ENCODE measurements around the gene PHYHD1. TPM values are rescaled to one million over a fixed set of nuclear protein-coding genes. Genes with fewer than 3 reads are reported as not detected.
"Not testable (repeated sequence)": the region's sequence is repeated elsewhere in the genome, so short reads cannot be mapped to it uniquely, and the experiment has no call there.

Gene PHYHD1
- polyA plus RNA-seq, 1 donor (not counting 4 experiments of a cell fraction or from before 2014, with no cell fraction given) = 4.7 TPM

GRCh38 chr9:128940946-128941755 lies 20.4 kb downstream of the PHYHD1 start:
- FAIRE-seq (no peak), DNase-seq (ENCODE audit: low read depth, low spot score) (no peak)
- dilution Hi-C loops (cut with MboI; ENCODE audit: extremely low pct_ligation_motif_present, low sequenced_read_pairs) = no loop called here
- Histone ChIP-seq H3K9me1 (ENCODE audit: control insufficient read depth, extremely low read depth, insufficient read depth, low read length) (no peaks in the 10 kb centered on the region), H3K27me3 (ENCODE audit: control insufficient read depth, extremely low read depth, insufficient read depth, low read length) (no peaks in the 10 kb centered on the region), H3K9ac (ENCODE audit: control insufficient read depth, extremely low read depth, insufficient read depth, low read length) (no peak overlapping the region), H3K4me3 (ENCODE audit: control insufficient read depth in 2 of 3, extremely low read depth in 1 of 3, insufficient read depth in 2 of 3, low read depth in 1 of 3, low read length in 3 of 3) (no peak overlapping the region), H4K20me1 (ENCODE audit: control insufficient read depth, extremely low read depth, insufficient read depth, low read length) (no peaks in the 10 kb centered on the region), H3K79me2 (ENCODE audit: control insufficient read depth, insufficient read depth, low read length) (peaks cover 8% of the 10 kb centered on the region), H3K9me3 (ENCODE audit: control insufficient read depth, low read depth, low read length) (no peaks in the 10 kb centered on the region), H3K27ac (ENCODE audit: control insufficient read depth, insufficient read depth, low read length) (no peak overlapping the region), H3K4me2 (ENCODE audit: control insufficient read depth, extremely low read depth, insufficient read depth, low read depth, low read length) (no peak overlapping the region), H2AFZ (ENCODE audit: control insufficient read depth, low read length) (no peak overlapping the region), H3K36me3 (ENCODE audit: control insufficient read depth in 2 of 2, extremely low read depth in 1 of 2, insufficient read depth in 2 of 2, low read length in 2 of 2) (peaks cover 2 to 4% of the 10 kb centered on the region in 2 experiments), H3K4me1 (ENCODE audit: control insufficient read depth, extremely low read depth, insufficient read depth, low read length) (peaks cover 8% of the 10 kb centered on the region)
- TF ChIP-seq EZH2 (IDR thresholded peaks at IDR 0.05; ENCODE audit: low read length) (no peak), CTCF (optimal IDR thresholded peaks at IDR 0.05 in 1 of 3, IDR thresholded peaks at IDR 0.05 in 1 of 3, conservative IDR thresholded peaks at IDR 0.05 in 1 of 3; ENCODE audit: extremely low read depth in 1 of 3, insufficient read depth in 2 of 3, low read length in 3 of 3) (no peak)

- no peak for DNase-seq (ENCODE audit: low read depth, low spot score)
- no peaks in the 10 kb centered on the region for H3K9me3 ChIP-seq (ENCODE audit: control insufficient read depth, low read depth, low read length)
- H4K20me1 ChIP-seq (ENCODE audit: control insufficient read depth, extremely low read depth, insufficient read depth, low read length) = no peaks in the 10 kb centered on the region
- H3K9me1 ChIP-seq (ENCODE audit: control insufficient read depth, extremely low read depth, insufficient read depth, low read length) = no peaks in the 10 kb centered on the region
- H3K4me2 ChIP-seq (ENCODE audit: control insufficient read depth, extremely low read depth, insufficient read depth, low read depth, low read length) = no peak overlapping the region
- no peaks in the 10 kb centered on the region for H3K27me3 ChIP-seq (ENCODE audit: control insufficient read depth, extremely low read depth, insufficient read depth, low read length)
- no peak for TF ChIP-seq EZH2 (IDR thresholded peaks at IDR 0.05; ENCODE audit: low read length)
- TF ChIP-seq CTCF (optimal IDR thresholded peaks at IDR 0.05 in 1 of 3, IDR thresholded peaks at IDR 0.05 in 1 of 3, conservative IDR thresholded peaks at IDR 0.05 in 1 of 3; ENCODE audit: extremely low read depth in 1 of 3, insufficient read depth in 2 of 3, low read length in 3 of 3) = no peak
- H3K4me1 ChIP-seq (ENCODE audit: control insufficient read depth, extremely low read depth, insufficient read depth, low read length) = peaks cover 9% of the 10 kb centered on the region
- no peak overlapping the region for H3K9ac ChIP-seq (ENCODE audit: control insufficient read depth, extremely low read depth, insufficient read depth, low read length)
- H3K36me3 ChIP-seq (ENCODE audit: control insufficient read depth in 2 of 2, extremely low read depth in 1 of 2, insufficient read depth in 2 of 2, low read length in 2 of 2) = peaks cover 2 to 5% of the 10 kb centered on the region in 2 experiments
- H3K4me3 ChIP-seq (ENCODE audit: control insufficient read depth in 2 of 3, extremely low read depth in 1 of 3, insufficient read depth in 2 of 3, low read depth in 1 of 3, low read length in 3 of 3) = no peak overlapping the region
- peaks cover 25% of the 10 kb centered on the region for H3K79me2 ChIP-seq (ENCODE audit: control insufficient read depth, insufficient read depth, low read length)
- no peak overlapping the region for H2AFZ ChIP-seq (ENCODE audit: control insufficient read depth, low read length)
- no peak overlapping the region for H3K27ac ChIP-seq (ENCODE audit: control insufficient read depth, insufficient read depth, low read length)
- no peak for FAIRE-seq
- dilution Hi-C loops (cut with MboI; ENCODE audit: extremely low pct_ligation_motif_present, low sequenced_read_pairs) = no loop called here
Observed at GRCh38 chr9:128943832-128944620, 23.2 kb downstream of the PHYHD1 start.

- H3K27ac ChIP-seq (ENCODE audit: control insufficient read depth, insufficient read depth, low read length); H3K4me1 ChIP-seq (ENCODE audit: control insufficient read depth, extremely low read depth, insufficient read depth, low read length); H3K27me3 ChIP-seq (ENCODE audit: control insufficient read depth, extremely low read depth, insufficient read depth, low read length); H3K4me3 ChIP-seq (ENCODE audit: control insufficient read depth in 2 of 3, extremely low read depth in 1 of 3, insufficient read depth in 2 of 3, low read depth in 1 of 3, low read length in 3 of 3); FAIRE-seq; H3K36me3 ChIP-seq (ENCODE audit: control insufficient read depth in 2 of 2, extremely low read depth in 1 of 2, insufficient read depth in 2 of 2, low read length in 2 of 2); H3K9me3 ChIP-seq (ENCODE audit: control insufficient read depth, low read depth, low read length); dilution Hi-C loops (cut with MboI; ENCODE audit: extremely low pct_ligation_motif_present, low sequenced_read_pairs); H3K4me2 ChIP-seq (ENCODE audit: control insufficient read depth, extremely low read depth, insufficient read depth, low read depth, low read length); H4K20me1 ChIP-seq (ENCODE audit: control insufficient read depth, extremely low read depth, insufficient read depth, low read length); H3K9ac ChIP-seq (ENCODE audit: control insufficient read depth, extremely low read depth, insufficient read depth, low read length); DNase-seq (ENCODE audit: low read depth, low spot score); H2AFZ ChIP-seq (ENCODE audit: control insufficient read depth, low read length); H3K9me1 ChIP-seq (ENCODE audit: control insufficient read depth, extremely low read depth, insufficient read depth, low read length): not testable (repeated sequence)
- H3K79me2 ChIP-seq (ENCODE audit: control insufficient read depth, insufficient read depth, low read length) = peaks cover 28% of the 10 kb centered on the region
Observed at GRCh38 chr9:128944966-128945365, 24.2 kb downstream of the PHYHD1 start.

Data from keratinocyte (primary cell).